Astrocyte (in vitro differentiated cells and primary cell): Measurements from ENCODE around the gene OR10K2.

ENCODE experiments used
- EZH2 ChIP-seq: IDR thresholded peaks from 2 replicates; pipeline ENCODE4 v1.6.1; 2012; ENCODE audit warnings: mild to moderate bottlenecking, low read length, inconsistent platforms; ENCODE audit not compliant: insufficient read depth
- TF ChIP-seq, protein P1 (sequence below): IDR thresholded peaks from 2 replicates; pipeline ENCODE4 v1.5.1; 2011; ENCODE audit warnings: low read depth, mild to moderate bottlenecking, inconsistent platforms, low read length, moderate library complexity; ENCODE audit not compliant: insufficient read depth

DNA sequence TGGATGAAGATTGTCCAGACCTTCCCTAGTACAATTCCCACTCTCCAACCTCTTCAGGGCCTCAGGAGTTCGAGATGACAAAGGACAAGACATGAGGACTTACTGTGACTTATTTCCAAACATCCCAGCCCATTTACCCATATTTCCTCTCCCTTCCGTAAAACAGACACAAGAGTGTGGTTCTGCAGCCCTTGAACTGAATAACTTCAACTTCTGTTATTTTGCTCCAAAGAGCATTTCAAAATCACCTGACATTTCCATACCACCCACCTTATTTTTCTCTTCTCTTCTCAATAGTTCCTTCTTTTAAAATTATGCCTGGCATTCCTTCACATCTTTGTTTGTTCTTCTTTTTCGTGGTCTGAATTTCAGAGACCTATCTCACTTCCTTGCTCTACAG, 8.7 kb upstream of the OR10K2 start:
- TF ChIP-seq, protein P1, sequence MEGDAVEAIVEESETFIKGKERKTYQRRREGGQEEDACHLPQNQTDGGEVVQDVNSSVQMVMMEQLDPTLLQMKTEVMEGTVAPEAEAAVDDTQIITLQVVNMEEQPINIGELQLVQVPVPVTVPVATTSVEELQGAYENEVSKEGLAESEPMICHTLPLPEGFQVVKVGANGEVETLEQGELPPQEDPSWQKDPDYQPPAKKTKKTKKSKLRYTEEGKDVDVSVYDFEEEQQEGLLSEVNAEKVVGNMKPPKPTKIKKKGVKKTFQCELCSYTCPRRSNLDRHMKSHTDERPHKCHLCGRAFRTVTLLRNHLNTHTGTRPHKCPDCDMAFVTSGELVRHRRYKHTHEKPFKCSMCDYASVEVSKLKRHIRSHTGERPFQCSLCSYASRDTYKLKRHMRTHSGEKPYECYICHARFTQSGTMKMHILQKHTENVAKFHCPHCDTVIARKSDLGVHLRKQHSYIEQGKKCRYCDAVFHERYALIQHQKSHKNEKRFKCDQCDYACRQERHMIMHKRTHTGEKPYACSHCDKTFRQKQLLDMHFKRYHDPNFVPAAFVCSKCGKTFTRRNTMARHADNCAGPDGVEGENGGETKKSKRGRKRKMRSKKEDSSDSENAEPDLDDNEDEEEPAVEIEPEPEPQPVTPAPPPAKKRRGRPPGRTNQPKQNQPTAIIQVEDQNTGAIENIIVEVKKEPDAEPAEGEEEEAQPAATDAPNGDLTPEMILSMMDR, result no peak
- no peak for TF ChIP-seq EZH2
